ENCODE data around the gene PTCD2.
A peak's percentile ranks its signal among the peaks of the same experiment; 100 is the strongest.

PTCD2 gene

GRCh38 chr5:72319976-72320752 lies at the start of gene PTCD2, which contains the start of gene MRPS27:
Gene PTCD2, plus strand, starts transcription at chr5:72320373. Its CDS starts 10 bp downstream, at chr5:72320383.
Gene MRPS27, minus strand, starts transcription at chr5:72320240. Its CDS starts 19 bp downstream, at chr5:72320221.
- TF ChIP-seq POU6F1 (CRISPR knock-in tag; IDR thresholded peaks at IDR 0.05; ENCODE audit: borderline replicate concordance, low read depth): no peak
- no peak for TF ChIP-seq ISL1 (CRISPR knock-in tag; IDR thresholded peaks at IDR 0.05)
- no peak for TF ChIP-seq CSRNP3 (CRISPR knock-in tag; IDR thresholded peaks at IDR 0.05)
- no peak for TF ChIP-seq CSDC2 (CRISPR knock-in tag; IDR thresholded peaks at IDR 0.05)
- no peak for TF ChIP-seq OSR1 (CRISPR knock-in tag; IDR thresholded peaks at IDR 0.05)
- no peak for TF ChIP-seq ZNF565 (CRISPR knock-in tag; conservative IDR thresholded peaks at IDR 0.05; ENCODE audit: low read depth)
- ATAC-seq: peak; percentile 100

GRCh38 chr5:72271702-72272101 lies 48.5 kb upstream of the PTCD2 start:
- TF ChIP-seq TOX (CRISPR knock-in tag; IDR thresholded peaks at IDR 0.05; ENCODE audit: borderline replicate concordance): no peak
- no peak for TF ChIP-seq SNAI2 (CRISPR knock-in tag; IDR thresholded peaks at IDR 0.05)
- TF ChIP-seq TSHZ2 (CRISPR knock-in tag; IDR thresholded peaks at IDR 0.05): no peak
- no peak for TF ChIP-seq CSRNP3 (CRISPR knock-in tag; IDR thresholded peaks at IDR 0.05)
- no peak for TF ChIP-seq CREB5 (CRISPR knock-in tag; IDR thresholded peaks at IDR 0.05; ENCODE audit: low read depth)
- TF ChIP-seq ZFP3 (CRISPR knock-in tag; IDR thresholded peaks at IDR 0.05): no peak
- no peak for TF ChIP-seq OSR1 (CRISPR knock-in tag; IDR thresholded peaks at IDR 0.05)
- TF ChIP-seq BACH2 (CRISPR knock-in tag; IDR thresholded peaks at IDR 0.05; ENCODE audit: borderline replicate concordance): no peak
- TF ChIP-seq CSDC2 (CRISPR knock-in tag; IDR thresholded peaks at IDR 0.05): no peak
- TF ChIP-seq PPARA (CRISPR knock-in tag; IDR thresholded peaks at IDR 0.05; ENCODE audit: borderline replicate concordance): no peak
- ATAC-seq: no peak

GRCh38 chr5:72272398-72272797 lies 47.8 kb upstream of the PTCD2 start:
- no peak for ATAC-seq
- TF ChIP-seq POU6F1 (CRISPR knock-in tag; IDR thresholded peaks at IDR 0.05; ENCODE audit: borderline replicate concordance, low read depth) (no peak), TSHZ2 (CRISPR knock-in tag; IDR thresholded peaks at IDR 0.05) (no peak), ZFP3 (CRISPR knock-in tag; IDR thresholded peaks at IDR 0.05) (no peak), BACH2 (CRISPR knock-in tag; IDR thresholded peaks at IDR 0.05; ENCODE audit: borderline replicate concordance) (no peak), CSDC2 (CRISPR knock-in tag; IDR thresholded peaks at IDR 0.05) (no peak), TOX (CRISPR knock-in tag; IDR thresholded peaks at IDR 0.05; ENCODE audit: borderline replicate concordance) (no peak), ZNF70 (CRISPR knock-in tag; IDR thresholded peaks at IDR 0.05) (no peak), PATZ1 (CRISPR knock-in tag; IDR thresholded peaks at IDR 0.05; ENCODE audit: borderline replicate concordance) (no peak), PPARA (CRISPR knock-in tag; IDR thresholded peaks at IDR 0.05; ENCODE audit: borderline replicate concordance) (no peak), RARB (CRISPR knock-in tag; IDR thresholded peaks at IDR 0.05) (no peak), ZNF565 (CRISPR knock-in tag; conservative IDR thresholded peaks at IDR 0.05; ENCODE audit: low read depth) (no peak), ZFP30 (CRISPR knock-in tag; IDR thresholded peaks at IDR 0.05) (no peak), ZC3H10 (CRISPR knock-in tag; IDR thresholded peaks at IDR 0.05) (no peak), TCF4 (CRISPR knock-in tag; IDR thresholded peaks at IDR 0.05; ENCODE audit: borderline replicate concordance) (no peak), SNAI2 (CRISPR knock-in tag; IDR thresholded peaks at IDR 0.05) (no peak)
